ENCODE results near the gene TP53AIP1.
"Not testable (repeated sequence)": the region's sequence is repeated elsewhere in the genome, so short reads cannot be mapped to it uniquely, and the experiment has no call there.

TP53AIP1 gene

DNA sequence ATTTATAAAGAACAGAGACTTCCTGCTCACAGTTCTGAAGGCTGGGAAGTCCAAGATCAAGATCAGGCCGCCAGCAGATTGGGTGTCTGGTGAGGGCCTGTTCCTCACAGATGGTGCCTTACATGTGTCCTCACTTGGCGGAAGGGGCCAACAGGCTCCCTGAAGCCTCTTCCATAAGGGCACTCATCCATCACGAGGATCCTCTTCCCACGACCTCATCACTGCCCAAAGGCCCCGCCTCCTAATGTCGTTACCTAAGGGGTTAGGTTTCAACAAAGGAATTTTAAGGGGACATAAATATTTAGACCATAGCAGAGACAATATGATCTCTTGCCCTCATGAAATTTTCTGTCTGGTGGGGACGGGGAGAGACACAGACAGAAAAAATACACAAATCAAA lies 18.6 kb downstream of the TP53AIP1 start:
- DNase-seq, result no peak

DNA sequence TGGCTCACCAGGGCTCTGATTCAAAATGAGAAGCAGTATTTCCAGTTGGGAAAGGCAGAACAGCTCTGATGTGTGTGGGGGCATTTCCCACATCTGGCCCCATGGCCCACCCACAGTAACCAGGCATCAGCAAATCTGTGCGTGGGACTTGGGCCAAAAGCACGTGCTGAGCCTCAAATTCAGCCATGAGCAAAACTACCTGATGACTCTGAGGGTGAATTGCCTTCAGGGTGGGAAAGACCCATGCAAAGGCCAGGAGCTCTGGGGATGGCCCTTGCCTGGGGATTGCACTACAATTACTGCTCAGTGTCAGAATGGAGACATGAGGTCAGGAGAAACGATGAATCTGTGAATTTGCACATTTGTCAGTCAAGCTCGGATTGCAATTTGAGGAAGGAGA lies 20.9 kb downstream of the TP53AIP1 start:
- no peak for DNase-seq

DNA sequence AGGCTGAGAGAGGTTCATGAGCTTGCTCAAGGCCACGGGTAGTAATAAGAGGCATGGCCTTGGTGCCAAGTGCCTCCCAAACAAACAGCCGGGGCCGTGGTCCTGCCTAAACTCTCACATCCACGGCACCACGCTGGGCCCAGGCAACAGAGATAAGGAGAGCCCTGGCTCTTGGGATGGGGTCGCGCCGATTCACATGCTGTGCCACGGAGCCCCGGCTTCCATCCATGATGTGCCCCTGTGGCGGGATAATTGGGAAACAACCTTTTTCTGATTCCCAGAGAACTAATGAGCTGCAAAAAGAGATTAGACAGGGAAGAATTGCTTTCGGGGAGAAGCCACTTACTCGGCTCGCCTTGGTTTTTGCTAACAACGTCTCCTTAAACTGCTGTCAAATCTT lies 22.0 kb downstream of the TP53AIP1 start:
- DNase-seq, result no peak

DNA sequence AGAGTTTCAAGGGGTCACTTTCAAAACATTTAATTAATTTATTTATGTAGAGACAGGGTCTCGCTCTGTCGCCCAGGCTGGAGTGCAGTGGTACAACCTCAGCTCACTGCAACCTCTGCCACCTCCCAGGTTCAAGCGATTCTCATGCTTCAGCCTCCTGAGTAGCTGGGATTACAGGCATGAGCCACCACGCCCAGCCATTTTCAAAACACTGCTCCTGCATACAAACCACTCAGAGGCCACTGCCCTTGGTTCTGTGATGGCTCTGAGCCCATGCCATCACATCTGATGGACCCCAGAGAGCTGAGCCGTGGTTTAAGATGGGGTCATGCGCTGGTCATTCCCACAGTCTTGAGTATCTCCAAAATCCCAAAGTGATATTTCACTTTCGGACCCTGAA lies 23.0 kb downstream of the TP53AIP1 start:
- DNase-seq, result not testable (repeated sequence)

DNA sequence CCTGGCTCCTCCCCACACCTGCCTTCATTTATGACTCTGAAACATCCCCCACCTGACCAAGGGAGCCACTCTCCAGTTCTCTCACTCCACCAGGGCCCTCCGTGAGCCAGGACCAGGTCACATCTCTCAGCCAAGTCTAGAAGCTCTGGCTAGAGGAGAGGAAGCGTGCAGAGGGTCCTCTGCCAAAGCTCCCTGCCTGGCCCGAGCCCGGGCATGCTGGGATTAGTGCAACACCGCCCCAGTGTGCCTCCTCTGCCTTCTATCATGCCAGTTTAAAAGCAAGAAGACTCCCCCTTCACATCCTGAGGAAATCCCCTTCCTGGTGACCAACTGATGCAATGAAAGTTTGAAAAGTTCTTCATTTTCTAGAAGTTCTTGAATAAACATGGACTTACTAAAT lies 23.5 kb downstream of the TP53AIP1 start:
- no peak for DNase-seq

DNA sequence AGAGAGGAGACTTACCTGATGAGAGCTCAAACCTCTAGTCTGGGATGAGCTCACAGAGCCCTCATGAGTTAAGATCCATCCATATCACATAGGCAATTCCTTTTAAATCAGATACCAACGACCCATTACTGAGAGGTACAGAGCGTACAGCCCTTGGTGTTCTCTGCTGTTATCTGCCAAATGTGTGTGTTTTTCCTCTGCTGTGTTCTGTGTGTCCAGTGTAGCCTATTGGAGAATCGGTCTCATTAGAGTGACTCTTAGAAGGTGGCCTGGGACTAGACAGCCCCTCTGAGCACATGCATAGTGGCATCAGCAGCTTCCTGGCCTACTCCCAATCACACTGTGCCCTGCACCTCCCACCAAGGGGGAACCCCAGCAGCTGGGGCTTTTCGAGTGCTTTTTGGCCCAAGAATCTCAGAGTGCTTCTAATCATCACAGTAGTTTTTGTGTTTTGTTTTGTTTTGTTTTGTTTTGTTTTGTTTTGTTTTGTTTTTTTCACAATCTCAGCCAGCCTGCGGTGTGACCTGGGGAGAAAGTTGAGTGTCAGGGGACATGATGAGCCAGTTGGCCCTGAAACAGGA lies 25.4 kb downstream of the TP53AIP1 start:
- no peak for DNase-seq

DNA sequence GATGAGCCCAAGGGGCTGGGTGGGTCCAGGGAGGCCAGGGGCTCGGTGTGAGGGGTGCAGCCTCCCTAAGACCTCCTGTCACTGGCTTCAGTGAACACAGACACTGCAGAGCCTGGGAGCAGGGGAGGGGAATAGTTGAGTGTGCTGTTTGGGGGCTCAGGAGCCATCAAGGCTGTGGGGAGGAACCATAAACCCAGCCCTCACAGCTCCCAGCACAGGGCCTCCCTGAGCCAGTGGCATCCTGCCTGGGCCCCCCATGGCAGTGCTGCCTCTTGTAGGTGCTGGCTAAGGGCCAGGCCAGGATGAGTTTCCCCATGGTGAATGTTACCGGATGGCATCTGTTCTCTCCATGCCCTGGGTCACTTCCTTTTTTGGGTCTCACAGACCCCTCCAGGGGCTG lies 26.0 kb downstream of the TP53AIP1 start:
- no peak for DNase-seq

DNA sequence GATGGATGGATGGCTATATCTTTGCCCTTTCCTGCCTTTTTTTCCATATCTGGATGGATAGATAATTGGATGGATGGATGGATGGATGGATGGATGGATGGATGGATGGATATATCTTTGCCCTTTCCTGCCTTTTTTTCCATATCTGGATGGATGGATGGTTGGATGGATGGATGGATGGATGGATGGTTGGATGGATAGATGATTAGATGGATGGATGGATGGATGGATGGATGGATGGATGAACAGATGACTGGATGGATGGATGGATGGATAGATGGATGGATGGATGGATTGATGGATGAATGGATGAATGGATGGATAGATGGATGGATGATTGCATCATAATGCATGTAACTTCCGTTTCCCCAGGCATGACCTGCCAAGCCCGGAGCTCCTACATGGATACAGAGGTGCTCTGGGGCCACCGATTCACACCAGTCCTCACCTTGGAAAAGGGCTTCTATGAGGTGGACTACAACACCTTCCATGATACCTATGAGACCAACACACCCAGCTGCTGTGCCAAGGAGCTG lies 26.6 kb downstream of the TP53AIP1 start:
- no peak for DNase-seq

DNA sequence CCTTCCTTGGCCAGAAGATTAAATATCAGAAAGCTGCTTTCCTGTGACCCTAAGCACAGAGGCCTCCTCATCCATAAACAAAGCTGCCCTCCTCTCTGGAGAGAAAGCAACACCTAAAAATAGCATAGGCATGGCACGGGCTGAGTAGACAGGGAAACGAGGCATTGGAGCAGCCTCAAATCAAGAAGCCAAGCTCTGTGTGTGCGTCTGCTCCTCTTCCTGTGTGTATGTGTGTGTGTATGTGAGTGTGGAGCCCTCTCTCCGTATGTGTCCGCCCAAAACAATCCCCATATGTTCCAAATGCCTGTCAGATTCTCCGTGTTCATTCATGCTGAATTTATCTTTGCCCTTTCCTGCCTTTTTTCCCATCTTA lies 27.5 kb downstream of the TP53AIP1 start:
- DNase-seq, result no peak

DNA sequence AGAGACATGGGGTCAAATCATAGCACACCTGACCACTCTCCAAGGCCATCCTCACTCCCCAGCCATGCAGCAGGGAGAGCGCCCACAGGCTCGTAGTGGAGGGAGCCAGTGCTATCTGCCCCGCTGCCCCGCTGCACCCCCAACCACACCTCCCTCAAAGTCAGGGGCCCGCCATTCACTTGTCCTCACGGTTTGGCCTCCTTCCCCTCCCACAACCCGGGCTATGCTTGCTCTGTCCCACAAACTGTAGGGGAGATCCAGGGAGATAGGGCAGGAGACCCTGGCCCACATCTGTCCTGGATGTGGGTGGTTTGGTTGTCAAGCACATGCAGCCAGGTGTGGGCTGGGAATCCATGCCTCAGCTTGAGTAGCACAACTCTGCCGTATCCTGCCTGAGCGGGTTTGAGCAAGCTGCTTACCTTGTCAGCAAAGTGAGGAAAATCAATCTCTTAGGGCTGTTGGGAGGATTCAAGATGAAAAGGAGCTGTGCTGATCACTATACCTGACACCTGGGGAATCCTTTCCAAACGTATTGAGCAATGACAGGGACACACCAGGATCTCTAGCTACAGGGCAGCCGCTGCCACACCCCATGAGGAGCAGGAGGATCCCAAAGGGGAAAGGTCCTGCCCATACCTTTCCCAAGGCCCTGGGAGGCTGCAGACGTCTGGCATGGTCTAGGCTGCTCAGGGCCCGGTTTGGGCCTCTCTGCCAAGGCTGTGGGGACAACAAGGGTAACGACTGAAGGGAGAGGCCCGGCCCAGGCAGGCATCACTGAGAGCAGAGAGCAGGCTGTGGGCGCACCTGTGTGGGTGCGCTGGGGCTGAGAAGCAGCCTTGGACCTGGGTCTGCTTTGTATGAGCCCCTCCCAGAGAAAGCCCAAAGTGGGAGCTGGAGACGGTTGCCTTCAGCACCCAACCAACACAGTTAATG lies 28.2 kb downstream of the TP53AIP1 start:
- DNase-seq, result no peak

DNA sequence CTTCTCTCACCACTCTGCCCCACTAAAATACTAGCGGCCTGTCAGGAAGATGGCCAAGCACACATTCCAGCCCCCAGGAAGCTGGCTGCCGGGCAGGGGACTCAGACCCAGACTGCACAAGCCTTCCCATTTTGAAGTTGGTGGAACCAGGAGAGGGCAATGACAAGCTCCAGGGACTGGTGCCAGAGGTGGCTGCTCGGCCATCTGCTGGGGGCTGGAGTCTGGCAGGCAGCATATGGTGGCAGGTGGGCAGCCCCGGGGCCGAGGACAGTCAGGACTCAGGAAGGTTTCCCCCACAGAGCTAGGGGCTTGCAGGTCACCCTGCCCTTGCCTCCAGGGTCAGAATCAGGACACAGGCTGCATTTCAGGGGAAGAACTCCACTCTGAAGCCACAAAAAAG lies 28.9 kb downstream of the TP53AIP1 start:
- DNase-seq, result no peak

DNA sequence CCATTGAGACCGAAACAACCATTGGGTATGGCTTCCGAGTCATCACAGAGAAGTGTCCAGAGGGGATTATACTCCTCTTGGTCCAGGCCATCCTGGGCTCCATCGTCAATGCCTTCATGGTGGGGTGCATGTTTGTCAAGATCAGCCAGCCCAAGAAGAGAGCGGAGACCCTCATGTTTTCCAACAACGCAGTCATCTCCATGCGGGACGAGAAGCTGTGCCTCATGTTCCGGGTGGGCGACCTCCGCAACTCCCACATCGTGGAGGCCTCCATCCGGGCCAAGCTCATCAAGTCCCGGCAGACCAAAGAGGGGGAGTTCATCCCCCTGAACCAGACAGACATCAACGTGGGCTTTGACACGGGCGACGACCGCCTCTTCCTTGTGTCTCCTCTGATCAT lies 31.0 kb downstream of the TP53AIP1 start:
- no peak for DNase-seq

DNA sequence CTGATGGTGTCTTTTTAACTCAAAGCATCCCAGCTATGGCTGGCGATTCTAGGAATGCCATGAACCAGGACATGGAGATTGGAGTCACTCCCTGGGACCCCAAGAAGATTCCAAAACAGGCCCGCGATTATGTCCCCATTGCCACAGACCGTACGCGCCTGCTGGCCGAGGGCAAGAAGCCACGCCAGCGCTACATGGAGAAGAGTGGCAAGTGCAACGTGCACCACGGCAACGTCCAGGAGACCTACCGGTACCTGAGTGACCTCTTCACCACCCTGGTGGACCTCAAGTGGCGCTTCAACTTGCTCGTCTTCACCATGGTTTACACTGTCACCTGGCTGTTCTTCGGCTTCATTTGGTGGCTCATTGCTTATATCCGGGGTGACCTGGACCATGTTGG lies 31.4 kb downstream of the TP53AIP1 start:
- DNase-seq, result no peak

DNA sequence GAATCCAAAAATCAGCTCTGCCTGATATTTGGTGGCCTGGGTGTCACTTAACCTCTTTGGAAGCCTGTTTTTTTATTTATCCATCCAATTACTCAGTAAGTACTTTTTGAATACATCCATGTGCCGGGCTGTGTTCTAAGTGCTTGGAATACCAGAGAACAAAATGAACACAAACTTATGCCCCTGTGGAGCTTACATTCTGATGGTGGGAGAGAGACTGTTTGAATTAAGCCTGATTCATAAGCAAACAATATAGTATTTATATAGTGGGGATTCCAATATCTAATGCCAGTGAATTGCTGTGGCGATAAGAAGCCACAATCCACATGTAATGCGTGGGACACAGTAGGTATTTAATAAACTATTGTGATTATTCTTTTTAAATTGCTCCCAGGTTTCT lies 32.1 kb downstream of the TP53AIP1 start:
- no peak for DNase-seq

DNA sequence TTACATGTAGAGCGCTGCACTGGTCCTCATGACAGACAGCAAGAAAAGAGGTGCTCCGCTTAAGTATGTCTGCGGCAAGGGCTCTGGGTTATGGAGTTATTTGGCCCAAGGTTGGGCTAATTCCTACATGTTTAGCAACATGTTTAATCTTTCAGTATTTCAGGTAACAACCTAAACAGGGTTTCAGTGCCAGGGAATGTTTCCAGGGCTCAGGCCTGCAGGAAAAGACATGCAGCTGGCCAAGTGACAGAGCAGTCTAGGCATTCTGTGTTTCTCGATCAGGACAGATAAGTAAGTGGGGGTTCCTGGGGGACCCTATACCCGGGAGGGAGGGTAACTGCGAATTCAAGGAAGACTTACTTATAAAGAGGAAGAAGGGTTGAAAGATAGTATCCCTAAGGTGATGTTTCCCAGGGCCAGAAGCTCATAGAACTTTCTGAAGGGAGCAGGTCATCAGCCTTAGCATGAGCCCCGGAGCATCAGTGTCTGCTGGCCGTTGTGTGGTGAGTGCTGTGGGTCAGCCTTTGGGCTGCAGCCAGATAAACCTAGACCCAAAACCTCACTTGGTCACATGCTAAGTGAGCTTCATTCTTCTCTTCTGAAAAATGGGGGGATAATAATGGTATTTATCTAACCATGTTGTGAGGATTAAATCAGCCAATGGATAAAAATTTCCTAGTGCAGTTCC lies 33.1 kb downstream of the TP53AIP1 start:
- no peak for DNase-seq

DNA sequence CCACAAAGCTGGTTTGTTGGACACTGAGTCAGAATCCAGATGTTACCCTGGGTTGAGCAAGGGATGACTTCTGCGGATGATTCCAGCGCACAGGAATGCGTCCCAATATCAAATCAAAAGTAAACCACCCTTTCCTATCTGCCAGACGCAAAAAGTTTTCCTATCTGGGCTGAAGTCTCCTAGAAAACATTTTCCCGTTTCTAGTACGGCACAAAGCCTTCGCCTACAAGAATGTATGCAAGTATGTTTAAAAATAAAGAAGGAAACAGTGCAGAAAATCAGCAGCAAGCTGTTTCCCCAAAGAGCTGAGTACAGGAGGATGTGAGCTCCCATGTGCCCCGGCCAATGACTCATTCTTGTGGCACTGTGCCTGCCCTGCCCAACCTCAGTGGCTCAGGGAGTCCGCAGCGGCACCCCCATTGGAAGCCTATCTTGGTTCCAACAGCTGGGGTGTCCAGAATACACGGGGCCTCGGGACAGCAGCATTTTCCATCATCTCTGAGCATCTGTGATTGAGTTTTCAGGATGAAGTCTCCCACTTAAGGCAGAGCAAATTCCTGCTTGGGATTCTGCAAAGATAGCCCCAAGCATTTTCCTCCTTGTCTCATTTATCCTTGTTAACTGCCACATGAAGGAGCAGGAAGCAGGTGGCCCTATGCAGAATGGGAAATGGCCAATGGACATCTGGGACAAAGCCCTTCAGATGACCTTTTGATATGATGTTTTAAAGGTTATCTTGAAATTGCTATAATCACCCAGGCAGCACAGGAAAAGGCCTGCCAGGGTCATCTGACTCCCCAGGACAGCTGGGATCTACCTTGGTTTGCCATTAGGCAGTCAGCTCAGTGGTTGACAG lies 34.1 kb downstream of the TP53AIP1 start:
- no peak for DNase-seq

DNA sequence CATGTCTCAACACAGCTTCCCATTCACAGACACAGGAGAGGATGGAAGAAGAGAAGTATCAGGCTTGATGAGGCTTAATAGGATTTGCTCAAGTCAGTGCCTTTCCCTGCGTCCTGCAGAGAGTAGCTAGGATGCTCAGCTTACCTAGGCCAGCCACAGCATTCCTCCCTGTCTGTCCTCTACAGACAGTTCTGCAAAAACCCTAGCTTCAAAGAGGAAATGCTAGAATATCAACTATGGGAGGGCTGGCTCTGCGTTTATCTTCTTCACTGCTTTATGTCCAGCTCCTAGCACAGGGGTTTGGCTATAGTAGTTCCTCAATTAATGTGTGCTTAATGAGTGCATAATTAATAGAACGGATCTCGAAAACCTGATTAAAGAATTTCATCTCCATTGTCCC lies 35.1 kb downstream of the TP53AIP1 start:
- DNase-seq, result no peak

DNA sequence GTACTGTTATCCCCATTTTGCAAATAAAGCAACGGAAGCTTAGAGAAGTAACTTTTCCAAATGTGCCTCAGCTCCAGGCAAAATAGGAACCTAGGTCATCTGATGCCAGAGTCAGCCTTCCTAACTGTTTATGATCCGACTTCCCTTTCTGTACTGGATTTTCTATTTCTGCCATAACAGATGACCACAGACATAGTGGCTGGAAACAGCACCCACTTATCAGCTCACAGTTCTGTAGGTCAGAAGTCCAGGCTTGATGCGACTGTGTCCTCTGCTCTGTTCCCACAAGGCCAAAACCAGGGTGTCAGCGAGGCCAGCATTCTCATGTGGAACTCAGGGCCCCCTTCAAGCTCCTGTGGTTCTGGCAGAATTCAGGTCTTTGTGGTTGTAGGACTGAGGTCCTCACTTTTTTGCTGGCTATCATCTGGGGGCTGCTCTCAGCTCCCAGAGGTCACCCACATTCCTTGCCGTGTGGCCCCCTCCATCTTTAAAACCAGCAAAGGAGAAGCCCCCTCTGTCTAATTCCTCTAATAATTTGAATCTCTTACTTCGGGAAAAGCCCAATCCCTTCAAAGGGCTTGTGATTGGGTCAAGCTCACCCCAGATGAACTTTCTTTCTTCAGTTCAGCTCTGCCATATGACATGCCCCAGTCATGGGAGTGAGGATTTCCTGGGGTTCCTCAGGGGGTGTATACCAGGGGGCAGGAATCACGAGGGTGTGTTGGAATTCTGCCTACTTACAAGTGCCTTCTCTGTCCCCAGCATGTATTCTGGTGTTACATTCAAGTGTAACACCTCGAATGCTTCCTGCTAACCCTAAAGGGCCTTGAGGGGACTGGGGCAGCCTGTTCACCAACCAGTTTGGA lies 36.3 kb downstream of the TP53AIP1 start:
- no peak for DNase-seq

DNA sequence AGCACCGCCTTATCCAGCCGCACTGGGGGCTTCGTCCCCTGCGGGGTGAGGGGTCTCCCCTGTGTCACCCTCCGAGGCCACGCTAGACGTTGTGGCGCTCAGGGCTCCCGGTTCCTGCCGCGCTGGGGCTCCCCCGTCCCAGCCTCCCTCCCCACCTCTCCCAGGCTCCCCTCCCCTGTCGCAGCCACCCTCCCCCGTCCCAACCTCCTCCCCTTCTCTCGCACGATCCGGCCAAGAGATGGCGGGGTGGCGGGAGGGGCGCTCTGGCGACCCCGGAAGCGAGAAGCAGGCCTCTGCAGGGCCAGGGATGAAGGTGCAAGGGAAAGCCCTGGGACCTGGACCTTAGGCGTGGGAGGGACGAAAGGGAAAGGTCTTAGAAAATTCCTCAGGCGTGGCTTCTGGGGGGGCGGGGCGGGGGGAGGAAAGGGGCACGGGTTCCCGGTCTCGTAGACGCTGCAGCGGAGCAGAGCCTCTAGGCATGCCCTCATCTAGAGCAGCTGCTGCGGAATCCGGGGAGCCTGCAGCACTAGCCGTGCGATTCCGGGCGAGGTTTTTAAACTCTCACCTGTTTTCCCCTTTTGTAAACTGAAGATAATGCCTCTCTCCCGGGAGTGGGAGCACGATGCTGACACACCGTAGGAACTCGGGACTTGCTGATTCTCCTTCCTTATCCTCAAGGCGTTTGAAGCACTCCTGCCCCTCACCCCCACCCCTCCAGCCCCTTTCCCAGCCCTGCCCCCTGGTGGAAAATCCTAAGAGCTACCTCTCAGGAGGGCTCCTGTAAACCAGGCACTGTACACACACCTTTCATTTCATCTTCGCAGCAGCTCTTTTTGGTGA lies 37.1 kb downstream of the TP53AIP1 start:
- DNase-seq, result peak; percentile 64

DNA sequence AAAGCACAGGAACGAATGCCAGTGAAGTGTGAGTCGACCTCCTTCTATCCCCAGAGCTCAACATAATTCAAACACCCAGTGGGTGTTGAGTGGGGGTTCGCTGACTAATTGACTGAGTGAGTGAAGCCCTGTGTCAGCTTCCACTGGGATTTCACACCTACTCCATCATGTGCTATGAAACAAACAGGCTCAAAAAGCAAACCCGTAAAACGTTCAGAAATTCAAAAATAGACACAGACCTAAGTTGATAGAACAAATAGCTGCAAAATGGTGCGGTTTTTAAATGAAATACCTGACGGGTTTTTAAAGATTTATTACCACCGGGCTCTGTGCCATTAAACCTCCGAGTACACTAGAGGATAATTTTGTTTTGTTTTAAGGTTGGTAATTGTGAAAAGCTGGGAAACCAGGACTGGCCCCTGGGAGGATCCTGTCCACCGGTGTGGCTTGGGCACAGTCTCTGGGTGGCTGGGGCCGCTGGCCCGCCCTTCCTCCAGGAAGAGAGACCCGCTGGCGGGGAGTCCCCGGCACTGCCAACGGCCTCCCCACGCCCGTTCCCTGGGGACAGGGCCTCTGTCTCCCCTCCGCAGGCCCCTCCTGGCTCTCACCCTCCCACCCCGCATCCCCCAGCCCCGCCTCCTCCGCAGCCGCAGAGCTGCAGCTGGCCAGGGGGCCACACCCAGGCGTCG lies 37.9 kb downstream of the TP53AIP1 start:
- peak; percentile 82 for DNase-seq

Data from NCI-H1436 (cell line).